ENCODE measurements around the gene NCAPG2. TPM values are rescaled to one million over a fixed set of nuclear protein-coding genes. Genes with fewer than 3 reads are reported as not detected.

Gene NCAPG2
- total RNA-seq, 4 donors from 2014 or later: 7.3 to 23.1 (median 13.7) TPM

DNA sequence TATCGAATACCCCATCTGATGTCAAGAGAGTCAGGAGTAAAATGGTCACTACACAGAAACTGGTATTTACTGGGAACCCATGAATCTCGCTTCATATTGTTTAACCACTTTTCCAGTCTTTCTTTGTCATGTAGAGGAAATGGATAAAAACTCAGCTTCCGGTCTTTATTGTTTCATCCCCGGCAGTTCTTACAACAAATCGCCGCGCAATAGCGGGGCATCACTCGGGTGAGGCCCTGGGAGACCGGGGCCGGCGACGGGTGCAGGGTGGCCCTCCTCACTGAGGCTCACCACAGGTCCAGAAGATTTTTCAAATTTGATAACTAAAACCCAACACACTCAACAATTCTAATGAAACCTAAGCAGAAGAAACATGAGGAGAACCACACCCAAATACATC, 81.4 kb downstream of the NCAPG2 start:
- no peak overlapping the region for H3K4me3 ChIP-seq
- H3K9me3 ChIP-seq: no peaks in the 10 kb centered on the region
- H3K27me3 ChIP-seq: no peaks in the 10 kb centered on the region
- WGBS, 2 donors: 86 to 95% methylated on average over 4 to 13 of the region's 13 CpGs
- TF ChIP-seq POLR2A (IDR thresholded peaks at IDR 0.05): no peak
- TF ChIP-seq, protein P1, sequence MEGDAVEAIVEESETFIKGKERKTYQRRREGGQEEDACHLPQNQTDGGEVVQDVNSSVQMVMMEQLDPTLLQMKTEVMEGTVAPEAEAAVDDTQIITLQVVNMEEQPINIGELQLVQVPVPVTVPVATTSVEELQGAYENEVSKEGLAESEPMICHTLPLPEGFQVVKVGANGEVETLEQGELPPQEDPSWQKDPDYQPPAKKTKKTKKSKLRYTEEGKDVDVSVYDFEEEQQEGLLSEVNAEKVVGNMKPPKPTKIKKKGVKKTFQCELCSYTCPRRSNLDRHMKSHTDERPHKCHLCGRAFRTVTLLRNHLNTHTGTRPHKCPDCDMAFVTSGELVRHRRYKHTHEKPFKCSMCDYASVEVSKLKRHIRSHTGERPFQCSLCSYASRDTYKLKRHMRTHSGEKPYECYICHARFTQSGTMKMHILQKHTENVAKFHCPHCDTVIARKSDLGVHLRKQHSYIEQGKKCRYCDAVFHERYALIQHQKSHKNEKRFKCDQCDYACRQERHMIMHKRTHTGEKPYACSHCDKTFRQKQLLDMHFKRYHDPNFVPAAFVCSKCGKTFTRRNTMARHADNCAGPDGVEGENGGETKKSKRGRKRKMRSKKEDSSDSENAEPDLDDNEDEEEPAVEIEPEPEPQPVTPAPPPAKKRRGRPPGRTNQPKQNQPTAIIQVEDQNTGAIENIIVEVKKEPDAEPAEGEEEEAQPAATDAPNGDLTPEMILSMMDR (IDR thresholded peaks at IDR 0.05): no peak
- no peak overlapping the region for H3K27ac ChIP-seq
- H3K4me1 ChIP-seq: no peaks in the 10 kb centered on the region
- no peaks in the 10 kb centered on the region for H3K36me3 ChIP-seq
- intact Hi-C loops (cut with DNase I): no loop called here
- DNase-seq: no peak

DNA sequence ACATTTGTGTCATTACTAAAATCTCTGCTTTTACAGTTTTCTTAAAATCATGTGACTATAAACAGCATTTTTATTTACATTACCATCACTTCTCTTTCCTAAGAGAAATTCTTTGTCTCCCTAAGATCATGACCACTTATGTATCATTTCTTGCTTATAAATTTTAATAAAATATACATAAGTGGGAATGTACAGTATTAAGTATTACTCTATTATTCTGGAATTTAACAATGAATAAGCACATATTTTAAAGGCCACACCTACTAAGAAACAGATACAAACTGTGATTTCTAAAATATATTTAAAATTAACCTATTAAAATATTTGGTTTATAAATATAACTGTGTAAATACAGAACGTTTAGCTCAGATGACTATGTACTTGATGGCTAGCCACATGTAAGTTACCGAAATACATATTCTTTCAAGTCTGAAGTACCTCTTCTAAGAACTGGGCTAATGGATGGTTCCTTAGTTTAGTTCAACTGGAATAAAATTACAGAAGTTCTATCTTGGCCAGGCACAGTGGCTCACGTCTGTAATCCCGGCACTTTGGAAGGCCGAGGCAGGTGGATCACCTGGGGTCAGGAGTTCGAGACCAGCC, 83.7 kb downstream of the NCAPG2 start:
- DNase-seq: no peak
- no peaks in the 10 kb centered on the region for H3K4me1 ChIP-seq
- no peak for TF ChIP-seq POLR2A (IDR thresholded peaks at IDR 0.05)
- TF ChIP-seq, protein P1 (IDR thresholded peaks at IDR 0.05): no peak
- WGBS, 2 donors: 88% methylated on average over 6 of the region's 6 CpGs
- no peaks in the 10 kb centered on the region for H3K27me3 ChIP-seq
- no peaks in the 10 kb centered on the region for H3K36me3 ChIP-seq
- intact Hi-C loops (cut with DNase I): no loop called here
- no peaks in the 10 kb centered on the region for H3K9me3 ChIP-seq
- H3K4me3 ChIP-seq: no peak overlapping the region
- H3K27ac ChIP-seq: no peak overlapping the region

DNA sequence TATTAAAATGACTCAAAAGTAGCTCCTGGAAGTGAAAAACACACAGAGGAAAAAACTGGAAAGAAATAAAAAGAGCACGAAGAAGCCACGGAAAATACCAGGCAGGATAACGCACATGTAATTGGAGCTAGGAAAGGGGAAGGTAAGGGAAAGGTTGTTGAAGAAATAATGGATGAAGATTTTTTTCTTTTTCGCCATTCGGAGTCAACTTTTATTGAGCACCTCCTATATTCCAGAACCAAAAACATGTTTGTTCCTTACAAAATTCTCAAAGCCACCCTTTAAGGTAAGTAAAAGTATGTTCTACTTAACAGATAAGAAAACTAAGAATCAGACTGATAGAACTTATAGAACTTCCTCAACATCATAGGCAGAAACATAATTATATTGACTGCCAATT, 84.2 kb downstream of the NCAPG2 start:
- no peaks in the 10 kb centered on the region for H3K4me1 ChIP-seq

DNA sequence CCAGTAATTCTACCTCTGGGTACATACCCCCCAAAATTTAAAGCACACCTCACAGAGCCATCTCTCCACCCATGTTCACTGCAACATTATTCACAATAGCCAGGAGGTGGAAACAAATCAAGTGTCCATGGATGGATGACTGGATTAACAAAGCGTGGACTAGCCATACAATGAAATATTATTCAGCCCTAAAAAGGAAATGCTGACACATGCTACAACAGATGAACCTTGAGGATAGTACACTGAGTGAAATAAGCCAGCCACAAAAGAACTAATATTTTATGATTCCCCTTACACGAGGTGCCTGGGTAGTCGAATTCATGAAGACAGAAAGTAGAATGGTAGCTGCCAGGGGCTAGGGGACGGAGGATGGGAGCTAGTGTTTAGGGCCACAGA, 85.9 kb downstream of the NCAPG2 start:
- TF ChIP-seq, protein P1 (IDR thresholded peaks at IDR 0.05): no peak
- no peak for TF ChIP-seq POLR2A (IDR thresholded peaks at IDR 0.05)
- no peaks in the 10 kb centered on the region for H3K36me3 ChIP-seq
- no peak overlapping the region for H3K27ac ChIP-seq
- intact Hi-C loops (cut with DNase I): no loop called here
- no peak overlapping the region for H3K4me3 ChIP-seq
- no peaks in the 10 kb centered on the region for H3K4me1 ChIP-seq
- H3K27me3 ChIP-seq: no peaks in the 10 kb centered on the region
- H3K9me3 ChIP-seq: no peaks in the 10 kb centered on the region
- WGBS, 2 donors: 94 to 96% methylated on average over 4 of the region's 4 CpGs
- DNase-seq: no peak

More for the DNA sequence above, 84.2 kb downstream of the NCAPG2 start:
- no peak for TF ChIP-seq POLR2A (IDR thresholded peaks at IDR 0.05)
- TF ChIP-seq, protein P1 (IDR thresholded peaks at IDR 0.05): no peak
- Histone ChIP-seq H3K9me3 (no peaks in the 10 kb centered on the region), H3K4me3 (no peak overlapping the region), H3K36me3 (no peaks in the 10 kb centered on the region), H3K27ac (no peak overlapping the region), H3K27me3 (no peaks in the 10 kb centered on the region)
- WGBS, 2 donors: 94 to 96% methylated on average over 5 of the region's 5 CpGs
- intact Hi-C loops (cut with DNase I): no loop called here
- no peak for DNase-seq

DNA sequence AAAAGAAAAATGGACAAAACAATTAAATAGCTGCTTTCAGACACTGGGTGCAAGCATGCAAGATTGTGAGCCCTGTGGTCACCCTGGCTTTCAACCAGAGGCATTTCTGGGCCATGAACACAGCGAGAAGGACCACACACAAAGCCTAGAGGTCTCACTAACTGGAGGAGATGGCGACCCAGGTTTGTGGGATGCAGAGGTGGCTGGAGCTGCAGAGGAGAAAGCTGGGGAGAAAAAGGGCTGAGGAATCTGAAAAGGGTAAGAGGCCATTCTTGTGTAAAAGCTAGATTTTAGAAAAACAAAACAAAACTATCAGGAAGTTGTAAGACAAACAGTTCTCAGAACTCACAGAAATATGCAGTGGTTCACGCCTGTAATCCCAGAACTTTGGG, 86.9 kb downstream of the NCAPG2 start:
- H3K4me1 ChIP-seq: no peaks in the 10 kb centered on the region
- H3K36me3 ChIP-seq: no peaks in the 10 kb centered on the region
- WGBS, 2 donors: 93 to 96% methylated on average over 3 of the region's 3 CpGs
- TF ChIP-seq, protein P1 (IDR thresholded peaks at IDR 0.05): no peak
- TF ChIP-seq POLR2A (IDR thresholded peaks at IDR 0.05): no peak
- H3K27ac ChIP-seq: no peak overlapping the region
- no peak overlapping the region for H3K4me3 ChIP-seq
- no peaks in the 10 kb centered on the region for H3K9me3 ChIP-seq
- no peaks in the 10 kb centered on the region for H3K27me3 ChIP-seq
- intact Hi-C loops (cut with DNase I): no loop called here
- no peak for DNase-seq
